Neural cell (in vitro differentiated cells): ENCODE data around the gene DBN1. TPM values are rescaled to one million over a fixed set of nuclear protein-coding genes. Genes with fewer than 3 reads are reported as not detected.

Source experiments
- H2AFZ ChIP-seq: fragments of 200-600, 300-800 bp; sonication (generic), shearing (Covaris generic); 2 replicates; pipeline ENCODE4 v1.6.0; 2014; ENCODE audit warnings: low read depth, mild to moderate bottlenecking, antibody characterized with exemption, low read length, moderate library complexity
- H3F3A ChIP-seq: fragments of 200-600 bp; shearing (Covaris generic); 2 replicates; pipeline ENCODE4 v1.6.1; 2016; ENCODE audit warnings: mild to moderate bottlenecking, moderate library complexity, mixed read lengths, antibody characterized with exemption, low read length; ENCODE audit not compliant: insufficient read depth, poor library complexity, severe bottlenecking
- H3K27ac ChIP-seq: fragments of 200-600, 300-800 bp; sonication (generic), shearing (Covaris generic); 2 replicates; pipeline ENCODE4 v1.5.1; 2014; ENCODE audit warnings: mild to moderate bottlenecking, low read length, moderate library complexity
- H3K27me3 ChIP-seq: fragments of 300-800, 200-600 bp; sonication (generic), shearing (Covaris generic); 2 replicates; pipeline ENCODE4 v1.6.0; 2014; ENCODE audit warnings: mild to moderate bottlenecking, low read depth, low read length, moderate library complexity; ENCODE audit not compliant: insufficient read depth
- H3K36me3 ChIP-seq: fragments of 300-800, 200-600 bp; sonication (generic), shearing (Covaris generic); 2 replicates; pipeline ENCODE4 v1.5.1; 2014; ENCODE audit warnings: mild to moderate bottlenecking, antibody characterized with exemption, low read length, moderate library complexity; ENCODE audit not compliant: insufficient read depth
- H3K4me2 ChIP-seq: fragments of 300-800, 200-600 bp; sonication (generic), shearing (Covaris generic); 2 replicates; pipeline ENCODE4 v1.6.0; 2014; ENCODE audit warnings: mild to moderate bottlenecking, low read length
- H3K4me3 ChIP-seq: fragments of 300-800, 200-600 bp; sonication (generic), shearing (Covaris generic); 2 replicates; pipeline ENCODE4 v1.5.1; 2014; ENCODE audit warnings: mild to moderate bottlenecking, low read length, moderate library complexity
- H3K79me2 ChIP-seq: fragments of 200-600 bp; shearing (Covaris generic); replicated peaks from 2 replicates; pipeline ENCODE4 v1.6.0; 2014; ENCODE audit warnings: mild to moderate bottlenecking, low read length, moderate library complexity; ENCODE audit not compliant: insufficient read depth
- H3K9ac ChIP-seq: fragments of 300-800, 200-600 bp; sonication (generic), shearing (Covaris generic); 2 replicates; pipeline ENCODE4 v1.6.1; 2016; ENCODE audit warnings: mild to moderate bottlenecking, low read length, mixed read lengths
- H3K9me2 ChIP-seq: fragments of 200-600 bp; shearing (Covaris generic); 2 replicates; pipeline ENCODE4 v1.6.1; 2016; ENCODE audit warnings: mild to moderate bottlenecking, low read length, mixed read lengths; ENCODE audit not compliant: insufficient read depth
- H3K9me3 ChIP-seq: fragments of 200-600, 300-800 bp; sonication (generic), shearing (Covaris generic); 2 replicates; pipeline ENCODE4 v1.6.1; 2016; ENCODE audit warnings: mild to moderate bottlenecking, mixed run types, low read length, moderate library complexity, mixed read lengths
- H4K20me1 ChIP-seq: fragments of 200-600 bp; shearing (Covaris generic); 2 replicates; pipeline ENCODE4 v1.6.1; 2016; ENCODE audit warnings: mild to moderate bottlenecking, mixed run types; ENCODE audit not compliant: insufficient read depth
- EP300 ChIP-seq: fragments of 450-650 bp; conservative IDR thresholded peaks from 2 replicates; pipeline ENCODE4 v1.6.1; 2014; ENCODE audit warnings: antibody characterized with exemption, mild to moderate bottlenecking, moderate library complexity; ENCODE audit not compliant: poor library complexity, severe bottlenecking
- EZH2 ChIP-seq: fragments of 200-600, 300-800 bp; shearing (Covaris generic), sonication (generic); IDR thresholded peaks from 2 replicates; pipeline ENCODE4 v1.6.1; 2014; ENCODE audit warnings: antibody characterized with exemption, low read length, borderline replicate concordance, mild to moderate bottlenecking; ENCODE audit not compliant: insufficient read depth, poor library complexity, severe bottlenecking
- MXI1 ChIP-seq: fragments of 450-650 bp; conservative IDR thresholded peaks from 2 replicates; pipeline ENCODE4 v1.6.1; 2014; ENCODE audit warnings: antibody characterized with exemption, mild to moderate bottlenecking; ENCODE audit not compliant: poor library complexity, severe bottlenecking
- POLR2AphosphoS5 ChIP-seq: IDR thresholded peaks from 2 replicates; pipeline ENCODE4 v1.6.1; 2012
- RAD21 ChIP-seq: fragments of 450-650 bp; conservative IDR thresholded peaks from 2 replicates; pipeline ENCODE4 v1.6.1; 2014; ENCODE audit warnings: antibody characterized with exemption, mild to moderate bottlenecking, moderate library complexity
- SMC3 ChIP-seq: fragments of 450-650 bp; conservative IDR thresholded peaks from 2 replicates; pipeline ENCODE4 v1.6.1; 2014; ENCODE audit warnings: antibody characterized with exemption, mild to moderate bottlenecking, moderate library complexity; ENCODE audit not compliant: poor library complexity
- TAF1 ChIP-seq: IDR thresholded peaks from 2 replicates; pipeline ENCODE4 v1.6.1; 2012; ENCODE audit warnings: low read depth
- polyA plus RNA-seq: library from polyadenylated mRNA; depleted of rRNA; stranded (reverse); fragments of >200 nt; gene quantifications from 2 replicates; pipeline ENCODE4 v1.2.3, GENCODE V29; 2014
- TF ChIP-seq, protein P1 (sequence below): IDR thresholded peaks from 2 replicates; pipeline ENCODE4 v1.6.1; 2012; ENCODE audit warnings: borderline replicate concordance
- TF ChIP-seq, protein P2 (sequence below): fragments of 450-650 bp; IDR thresholded peaks from 2 replicates; pipeline ENCODE4 v1.5.1; 2014; ENCODE audit warnings: antibody characterized with exemption, mild to moderate bottlenecking, moderate library complexity; ENCODE audit not compliant: poor library complexity, severe bottlenecking

The DBN1 gene
- polyA plus RNA-seq, 1 donor from 2014 or later = 319 TPM

DNA sequence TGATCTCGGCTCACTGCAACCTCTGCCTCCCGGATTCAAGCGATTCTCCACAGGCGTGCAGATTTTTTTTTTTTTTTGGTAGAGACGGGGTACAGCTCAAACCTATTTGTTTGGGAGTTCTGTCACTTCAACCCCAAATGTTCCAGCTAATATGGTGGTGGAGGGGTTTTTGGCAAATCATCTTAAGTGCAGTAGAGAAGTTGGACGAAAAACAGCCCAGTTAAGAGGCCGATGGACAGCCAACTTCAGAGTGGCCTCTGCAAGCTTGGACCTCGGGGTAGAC lies 27.6 kb downstream of the DBN1 start:
- no peaks in the 10 kb centered on the region for H3K9me3 ChIP-seq
- TF ChIP-seq EZH2 (no peak), MXI1 (no peak), SMC3 (no peak), RAD21 (no peak), EP300 (no peak), POLR2AphosphoS5 (no peak), TAF1 (no peak)
- TF ChIP-seq, protein P1, sequence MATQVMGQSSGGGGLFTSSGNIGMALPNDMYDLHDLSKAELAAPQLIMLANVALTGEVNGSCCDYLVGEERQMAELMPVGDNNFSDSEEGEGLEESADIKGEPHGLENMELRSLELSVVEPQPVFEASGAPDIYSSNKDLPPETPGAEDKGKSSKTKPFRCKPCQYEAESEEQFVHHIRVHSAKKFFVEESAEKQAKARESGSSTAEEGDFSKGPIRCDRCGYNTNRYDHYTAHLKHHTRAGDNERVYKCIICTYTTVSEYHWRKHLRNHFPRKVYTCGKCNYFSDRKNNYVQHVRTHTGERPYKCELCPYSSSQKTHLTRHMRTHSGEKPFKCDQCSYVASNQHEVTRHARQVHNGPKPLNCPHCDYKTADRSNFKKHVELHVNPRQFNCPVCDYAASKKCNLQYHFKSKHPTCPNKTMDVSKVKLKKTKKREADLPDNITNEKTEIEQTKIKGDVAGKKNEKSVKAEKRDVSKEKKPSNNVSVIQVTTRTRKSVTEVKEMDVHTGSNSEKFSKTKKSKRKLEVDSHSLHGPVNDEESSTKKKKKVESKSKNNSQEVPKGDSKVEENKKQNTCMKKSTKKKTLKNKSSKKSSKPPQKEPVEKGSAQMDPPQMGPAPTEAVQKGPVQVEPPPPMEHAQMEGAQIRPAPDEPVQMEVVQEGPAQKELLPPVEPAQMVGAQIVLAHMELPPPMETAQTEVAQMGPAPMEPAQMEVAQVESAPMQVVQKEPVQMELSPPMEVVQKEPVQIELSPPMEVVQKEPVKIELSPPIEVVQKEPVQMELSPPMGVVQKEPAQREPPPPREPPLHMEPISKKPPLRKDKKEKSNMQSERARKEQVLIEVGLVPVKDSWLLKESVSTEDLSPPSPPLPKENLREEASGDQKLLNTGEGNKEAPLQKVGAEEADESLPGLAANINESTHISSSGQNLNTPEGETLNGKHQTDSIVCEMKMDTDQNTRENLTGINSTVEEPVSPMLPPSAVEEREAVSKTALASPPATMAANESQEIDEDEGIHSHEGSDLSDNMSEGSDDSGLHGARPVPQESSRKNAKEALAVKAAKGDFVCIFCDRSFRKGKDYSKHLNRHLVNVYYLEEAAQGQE = no peak
- TF ChIP-seq, protein P2, sequence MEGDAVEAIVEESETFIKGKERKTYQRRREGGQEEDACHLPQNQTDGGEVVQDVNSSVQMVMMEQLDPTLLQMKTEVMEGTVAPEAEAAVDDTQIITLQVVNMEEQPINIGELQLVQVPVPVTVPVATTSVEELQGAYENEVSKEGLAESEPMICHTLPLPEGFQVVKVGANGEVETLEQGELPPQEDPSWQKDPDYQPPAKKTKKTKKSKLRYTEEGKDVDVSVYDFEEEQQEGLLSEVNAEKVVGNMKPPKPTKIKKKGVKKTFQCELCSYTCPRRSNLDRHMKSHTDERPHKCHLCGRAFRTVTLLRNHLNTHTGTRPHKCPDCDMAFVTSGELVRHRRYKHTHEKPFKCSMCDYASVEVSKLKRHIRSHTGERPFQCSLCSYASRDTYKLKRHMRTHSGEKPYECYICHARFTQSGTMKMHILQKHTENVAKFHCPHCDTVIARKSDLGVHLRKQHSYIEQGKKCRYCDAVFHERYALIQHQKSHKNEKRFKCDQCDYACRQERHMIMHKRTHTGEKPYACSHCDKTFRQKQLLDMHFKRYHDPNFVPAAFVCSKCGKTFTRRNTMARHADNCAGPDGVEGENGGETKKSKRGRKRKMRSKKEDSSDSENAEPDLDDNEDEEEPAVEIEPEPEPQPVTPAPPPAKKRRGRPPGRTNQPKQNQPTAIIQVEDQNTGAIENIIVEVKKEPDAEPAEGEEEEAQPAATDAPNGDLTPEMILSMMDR = no peak
- H3K4me3 ChIP-seq = peak overlapping the region; percentile 97
- no peak overlapping the region for H2AFZ ChIP-seq
- H3K9ac ChIP-seq = peak overlapping the region; percentile 91
- no peaks in the 10 kb centered on the region for H3K27me3 ChIP-seq
- H3K79me2 ChIP-seq = peaks cover 36% of the 10 kb centered on the region
- no peaks in the 10 kb centered on the region for H3K36me3 ChIP-seq
- H3K27ac ChIP-seq = peak overlapping the region; percentile 88
- H3F3A ChIP-seq = no peaks in the 10 kb centered on the region
- H3K4me2 ChIP-seq = peak overlapping the region; percentile 92
- no peaks in the 10 kb centered on the region for H3K9me2 ChIP-seq
- no peaks in the 10 kb centered on the region for H4K20me1 ChIP-seq

DNA sequence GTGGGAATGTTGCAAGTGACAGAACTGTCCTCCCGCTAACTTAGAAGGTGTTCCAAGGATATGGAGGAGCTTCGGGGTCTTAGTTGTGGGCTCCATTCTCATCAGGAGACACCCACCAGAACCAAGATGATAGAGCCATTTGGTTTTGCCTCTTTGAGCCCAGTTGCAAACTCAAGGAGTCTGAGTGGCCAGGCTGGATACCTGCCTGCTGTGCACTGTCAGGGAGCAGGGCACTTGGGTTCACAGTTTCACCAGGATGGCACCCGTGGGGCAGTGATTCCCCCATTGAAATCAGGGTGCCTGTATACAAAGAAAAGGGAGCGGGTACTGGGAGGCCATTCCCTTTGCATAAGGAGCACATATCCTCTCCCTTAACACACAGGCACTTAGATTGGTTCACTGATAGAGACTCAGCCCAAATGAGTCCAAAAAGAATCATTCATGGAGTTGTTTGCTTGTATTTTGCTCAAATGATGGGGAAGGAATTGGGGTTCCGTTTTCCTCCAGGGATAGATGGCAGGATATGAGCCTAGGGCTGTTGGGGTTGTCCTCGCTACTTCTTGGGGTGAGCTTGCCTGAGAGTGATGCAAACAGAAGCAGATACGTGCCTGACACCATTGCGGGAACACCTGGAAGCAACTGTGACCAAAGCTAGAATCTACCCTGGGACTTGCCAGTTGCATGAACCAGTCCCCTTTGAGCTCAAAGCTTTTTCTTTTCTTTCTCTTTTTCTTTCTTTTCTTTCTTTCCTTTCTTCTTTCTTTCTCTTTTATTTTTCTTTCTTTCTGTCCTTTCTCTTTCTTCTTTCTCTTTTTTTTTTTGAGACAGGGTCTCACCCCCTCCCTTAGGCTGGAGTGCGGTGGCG lies 28.1 kb downstream of the DBN1 start:
- Histone ChIP-seq H3K9ac (peak overlapping the region; percentile 91), H3K79me2 (peaks cover 32% of the 10 kb centered on the region), H2AFZ (no peak overlapping the region), H3K4me3 (peak overlapping the region; percentile 97), H3F3A (no peaks in the 10 kb centered on the region), H3K9me2 (no peaks in the 10 kb centered on the region), H3K9me3 (no peaks in the 10 kb centered on the region), H3K27ac (peak overlapping the region; percentile 88), H3K36me3 (no peaks in the 10 kb centered on the region), H3K27me3 (no peaks in the 10 kb centered on the region), H4K20me1 (no peaks in the 10 kb centered on the region), H3K4me2 (peak overlapping the region; percentile 92)
- TF ChIP-seq POLR2AphosphoS5 (no peak), SMC3 (no peak), EZH2 (no peak), TAF1 (no peak), MXI1 (no peak), EP300 (no peak)
- TF ChIP-seq, protein P2 = no peak
- TF ChIP-seq, protein P1 = no peak
